Stimulated activated naive CD8-positive, alpha-beta T cell treated with anti-CD3 and anti-CD28 coated beads, Interleukin-15, amount 100 ng/mL, for 72 hours (primary cell): ENCODE measurements around the gene PYGM.

Source experiments
- ATAC-seq: fragments of 150-1000 bp; cut with Tn5 transposase; 2 replicates; pipeline ENCODE4 v1.10.0; 2021; ENCODE audit warnings: mild to moderate bottlenecking, moderate library complexity
- DNase-seq, 2 donors: peaks; one replicate each; pipeline ENCODE4 v3.0.0; 2021 to 2022
- H3K27ac Mint-ChIP-seq, 2 donors: one replicate each; pipeline ENCODE4 v1.8.0; 2022; ENCODE audit warnings: mild to moderate bottlenecking in 2 of 2, mixed read lengths in 2 of 2, moderate library complexity in 2 of 2
- H3K27me3 Mint-ChIP-seq: one replicate; pipeline ENCODE4 v1.8.0; 2022; ENCODE audit warnings: mixed read lengths
- H3K4me1 Mint-ChIP-seq: one replicate; pipeline ENCODE4 v1.8.0; 2022; ENCODE audit warnings: mild to moderate bottlenecking, mixed read lengths
- H3K4me3 Mint-ChIP-seq, 2 donors: one replicate each; pipeline ENCODE4 v1.8.0; 2022; ENCODE audit warnings: mild to moderate bottlenecking in 2 of 2, mixed read lengths in 2 of 2, moderate library complexity in 1 of 2
- H3K9me3 Mint-ChIP-seq, 2 donors: one replicate each; pipeline ENCODE4 v1.8.0; 2022; ENCODE audit warnings: mixed read lengths in 2 of 2

The PYGM gene

GRCh38 chr11:64742087-64742888 lies 17.5 kb downstream of the PYGM start:
- no peaks in the 10 kb centered on the region for H3K27me3 Mint-ChIP-seq
- H3K4me3 Mint-ChIP-seq, result peak overlapping the region; percentile 76 to 84
- peak in 1 of 2 donors; percentile 50 for DNase-seq
- ATAC-seq, result peak; percentile 13
- H3K27ac Mint-ChIP-seq, result peak overlapping the region in 1 of 2 donors; percentile 80
- peaks cover 59% of the 10 kb centered on the region for H3K4me1 Mint-ChIP-seq
- H3K9me3 Mint-ChIP-seq, result no peaks in the 10 kb centered on the region

- no peaks in the 10 kb centered on the region for H3K27me3 Mint-ChIP-seq
- no peak for DNase-seq
- peaks cover 64% of the 10 kb centered on the region for H3K4me1 Mint-ChIP-seq
- H3K9me3 Mint-ChIP-seq, result no peaks in the 10 kb centered on the region
- ATAC-seq, result no peak
- H3K27ac Mint-ChIP-seq, result peak overlapping the region; percentile 39 to 76
- peak overlapping the region; percentile 76 to 84 for H3K4me3 Mint-ChIP-seq
Observed at GRCh38 chr11:64741375-64742086, 18.2 kb downstream of the PYGM start.

DNA sequence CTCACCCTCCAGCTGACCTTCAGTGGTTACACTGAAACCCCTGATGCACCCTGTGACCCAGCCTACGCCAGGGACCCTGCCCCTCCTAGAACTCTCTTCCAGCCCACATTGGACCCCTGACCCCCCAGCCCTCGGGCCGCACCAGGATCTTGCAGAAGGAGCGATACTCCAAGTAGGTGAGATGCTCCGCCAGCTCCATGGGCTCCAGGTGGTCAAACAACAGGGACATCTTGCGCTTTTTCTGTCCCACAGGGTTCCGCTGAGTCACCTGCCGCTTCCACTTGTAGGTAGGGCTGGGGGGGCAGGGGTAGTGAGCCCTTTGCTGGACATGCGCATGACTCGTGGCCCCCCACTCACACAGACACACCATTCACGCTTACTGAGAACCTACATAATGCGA lies 19.9 kb downstream of the PYGM start:
- Mint-ChIP-seq H3K27me3 (no peaks in the 10 kb centered on the region), H3K27ac (peak overlapping the region in 1 of 2 donors; percentile 81), H3K4me1 (peaks cover 61% of the 10 kb centered on the region), H3K4me3 (no peak overlapping the region), H3K9me3 (no peaks in the 10 kb centered on the region)
- ATAC-seq (no peak), DNase-seq (no peak)

DNA sequence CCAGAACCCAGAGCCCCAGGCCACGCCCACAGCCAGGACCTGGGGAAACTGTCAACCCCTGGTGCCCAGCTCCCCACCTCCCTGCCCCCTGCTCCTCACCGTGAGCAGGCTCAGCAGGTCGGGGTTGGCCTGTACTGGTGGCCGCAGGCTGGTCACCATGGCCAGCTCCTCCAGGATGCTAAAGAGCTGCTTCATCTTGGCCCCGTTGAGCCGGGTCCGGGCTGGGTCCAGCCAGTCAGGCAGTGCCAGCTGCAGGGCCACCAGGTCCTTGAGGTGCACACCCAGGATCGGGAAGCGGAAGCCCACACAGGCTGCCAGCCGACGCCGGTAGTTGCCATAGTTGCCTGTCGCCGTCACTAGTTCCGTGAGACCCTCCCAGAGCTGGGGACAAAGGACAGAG lies 23.1 kb downstream of the PYGM start:
- no peak overlapping the region for H3K4me3 Mint-ChIP-seq
- H3K27ac Mint-ChIP-seq, result no peak overlapping the region
- peaks cover 53% of the 10 kb centered on the region for H3K4me1 Mint-ChIP-seq
- H3K9me3 Mint-ChIP-seq, result no peaks in the 10 kb centered on the region
- ATAC-seq (no peak), DNase-seq (no peak)
- no peaks in the 10 kb centered on the region for H3K27me3 Mint-ChIP-seq

- DNase-seq, result no peak
- Mint-ChIP-seq H3K27me3 (no peaks in the 10 kb centered on the region), H3K27ac (no peak overlapping the region), H3K4me3 (no peak overlapping the region), H3K9me3 (no peaks in the 10 kb centered on the region), H3K4me1 (peaks cover 46% of the 10 kb centered on the region)
- no peak for ATAC-seq
Observed at GRCh38 chr11:64735725-64736259, 24.0 kb downstream of the PYGM start.

GRCh38 chr11:64734811-64735724 lies 24.7 kb downstream of the PYGM start:
- peak overlapping the region; percentile 46 to 49 for H3K27ac Mint-ChIP-seq
- ATAC-seq (no peak), DNase-seq (no peak)
- H3K27me3 Mint-ChIP-seq, result no peaks in the 10 kb centered on the region
- H3K4me1 Mint-ChIP-seq, result peaks cover 38% of the 10 kb centered on the region
- no peak overlapping the region for H3K4me3 Mint-ChIP-seq
- H3K9me3 Mint-ChIP-seq, result no peaks in the 10 kb centered on the region

DNA sequence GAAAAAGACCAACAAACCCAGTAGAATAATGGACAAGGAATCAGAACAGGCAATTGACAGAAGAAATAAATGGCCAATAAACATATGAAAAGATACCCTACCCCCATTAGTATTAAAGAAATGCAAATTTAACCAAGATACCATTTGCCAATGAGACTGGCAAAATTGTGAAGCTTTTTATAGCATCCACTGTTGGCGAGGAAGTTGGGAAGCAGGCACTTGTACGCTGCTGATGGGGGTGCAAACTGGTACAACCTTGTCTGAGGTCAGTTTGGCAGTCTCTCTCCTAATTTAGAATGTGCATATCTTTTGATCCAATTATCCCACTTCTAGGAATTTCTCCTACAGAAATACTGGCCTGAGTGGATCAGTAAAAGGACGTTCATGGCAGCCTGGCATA lies 28.2 kb downstream of the PYGM start:
- Mint-ChIP-seq H3K27ac (no peak overlapping the region), H3K4me1 (peaks cover 25% of the 10 kb centered on the region), H3K4me3 (no peak overlapping the region), H3K9me3 (no peaks in the 10 kb centered on the region), H3K27me3 (no peaks in the 10 kb centered on the region)
- no peak for DNase-seq
- no peak for ATAC-seq

DNA sequence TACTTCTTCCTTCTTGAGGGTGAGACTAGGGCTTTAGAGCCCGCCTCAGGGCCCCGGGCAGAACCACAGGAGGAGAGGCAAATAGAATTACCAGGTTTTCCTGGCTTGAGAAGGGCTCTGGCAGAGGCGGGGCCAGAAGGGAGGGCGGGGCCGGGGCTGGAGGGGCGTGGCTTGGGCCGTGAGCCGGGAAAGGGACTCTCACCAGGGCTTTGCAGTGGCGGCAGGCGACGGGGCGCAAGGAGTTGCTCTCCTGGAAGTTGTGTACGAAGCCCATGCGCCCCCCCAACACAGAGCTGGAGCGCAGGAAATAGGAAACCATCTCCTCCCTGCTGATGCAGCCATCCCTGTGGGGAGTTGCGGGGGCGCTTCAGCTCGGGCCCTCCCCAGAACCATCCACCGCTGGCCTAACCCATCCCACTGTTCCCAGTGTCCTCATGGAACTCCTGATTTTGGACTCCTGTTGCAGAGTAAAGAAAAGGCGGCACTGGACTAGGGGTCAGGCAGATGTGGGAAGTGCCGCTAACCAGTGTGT lies 29.9 kb downstream of the PYGM start:
- ATAC-seq (no peak), DNase-seq (no peak)
- Mint-ChIP-seq H3K27ac (peak overlapping the region in 1 of 2 donors; percentile 15), H3K4me1 (peaks cover 20% of the 10 kb centered on the region), H3K27me3 (no peaks in the 10 kb centered on the region), H3K4me3 (no peak overlapping the region), H3K9me3 (no peaks in the 10 kb centered on the region)

DNA sequence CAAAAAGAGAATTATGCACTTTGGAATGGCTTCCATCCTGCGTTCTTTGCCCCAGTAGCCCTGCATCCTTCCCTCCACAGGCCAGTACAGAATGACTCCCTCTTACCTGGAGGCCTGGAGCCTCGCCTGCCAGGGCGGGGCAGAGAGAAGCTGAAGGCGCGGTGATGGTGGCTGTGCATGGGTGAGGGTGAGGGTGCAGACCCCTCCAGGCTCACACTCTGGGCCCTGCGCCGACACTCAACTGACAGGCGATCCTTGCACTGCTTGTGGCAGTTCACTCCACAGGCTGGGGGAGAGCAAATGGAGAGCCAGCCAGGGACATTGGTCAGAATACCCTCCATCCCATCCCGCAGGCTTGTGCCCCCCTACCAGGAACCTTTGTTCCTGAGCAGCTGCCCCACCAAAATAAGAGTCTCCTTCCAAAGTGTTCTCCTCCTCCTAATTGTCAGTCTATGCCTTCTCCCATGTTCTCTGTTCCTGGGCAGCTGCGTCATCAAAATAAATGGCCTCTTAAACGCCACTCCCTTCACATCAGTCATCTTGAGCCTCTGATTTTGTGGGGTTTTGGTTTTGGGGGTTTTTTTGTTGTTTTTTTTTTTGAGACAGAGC lies 30.9 kb downstream of the PYGM start:
- ATAC-seq, result no peak
- no peak overlapping the region for H3K27ac Mint-ChIP-seq
- no peaks in the 10 kb centered on the region for H3K9me3 Mint-ChIP-seq
- H3K4me1 Mint-ChIP-seq, result peaks cover 26% of the 10 kb centered on the region
- H3K4me3 Mint-ChIP-seq, result no peak overlapping the region
- H3K27me3 Mint-ChIP-seq, result no peaks in the 10 kb centered on the region
- no peak for DNase-seq

DNA sequence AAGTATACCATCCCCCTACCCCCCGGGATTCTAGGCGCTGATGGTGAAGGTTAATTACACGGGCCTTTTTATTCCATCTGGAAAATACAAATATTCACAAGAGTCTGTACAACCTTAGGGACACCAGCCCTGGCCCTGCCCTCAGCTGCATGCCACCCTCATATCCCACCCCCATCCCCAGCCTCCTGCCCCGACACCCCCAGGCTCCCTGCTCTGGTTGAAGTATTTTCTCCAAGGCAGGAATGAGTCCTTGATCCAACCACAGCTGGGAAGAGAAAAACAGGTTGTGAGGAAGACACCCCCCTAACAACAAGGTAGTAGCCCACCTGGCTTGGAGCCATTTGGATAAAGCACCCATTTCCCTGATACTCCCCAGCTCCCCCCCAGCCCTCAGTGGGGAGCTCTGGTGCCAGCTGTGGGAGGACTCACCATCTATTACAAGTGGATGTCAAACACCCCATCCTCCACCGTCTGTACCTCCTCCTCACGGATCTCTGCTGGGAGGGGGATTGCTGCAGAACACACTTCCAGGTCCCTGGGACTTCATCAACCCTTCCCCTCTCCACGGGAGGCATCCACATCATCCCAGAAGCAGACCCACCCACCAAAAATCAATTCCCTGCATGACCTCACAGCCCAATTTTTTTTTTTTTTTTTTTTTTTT lies 32.8 kb downstream of the PYGM start:
- ATAC-seq (no peak), DNase-seq (no peak)
- no peak overlapping the region for H3K4me3 Mint-ChIP-seq
- H3K27ac Mint-ChIP-seq, result no peak overlapping the region
- peaks cover 8% of the 10 kb centered on the region for H3K27me3 Mint-ChIP-seq
- H3K4me1 Mint-ChIP-seq, result peaks cover 30% of the 10 kb centered on the region
- H3K9me3 Mint-ChIP-seq, result no peaks in the 10 kb centered on the region

DNA sequence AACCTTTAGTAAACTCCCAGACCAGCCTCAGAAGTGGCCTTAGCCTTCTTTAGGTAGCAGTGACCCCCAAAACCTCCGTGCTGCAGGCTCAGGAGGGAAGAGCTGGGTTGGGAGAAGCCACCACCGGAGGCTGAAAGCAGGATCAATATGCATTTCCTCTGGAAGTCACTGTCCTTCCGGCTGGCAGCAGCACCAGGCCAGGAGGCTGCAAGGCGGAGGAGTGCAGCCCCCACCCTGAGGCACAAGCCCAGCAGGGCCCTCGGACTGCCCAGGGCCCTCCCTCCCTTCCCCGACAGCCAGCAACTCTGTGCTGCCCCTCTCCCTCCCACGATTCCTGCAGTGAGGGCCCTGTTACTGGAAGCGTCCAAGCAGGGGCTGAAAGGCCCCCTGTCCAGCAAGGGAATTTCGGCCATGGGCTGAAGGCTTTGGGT lies 33.5 kb downstream of the PYGM start:
- DNase-seq (no peak), ATAC-seq (no peak)
- H3K4me1 Mint-ChIP-seq, result peaks cover 30% of the 10 kb centered on the region
- no peaks in the 10 kb centered on the region for H3K9me3 Mint-ChIP-seq
- H3K4me3 Mint-ChIP-seq, result no peak overlapping the region
- H3K27me3 Mint-ChIP-seq, result peaks cover 16% of the 10 kb centered on the region
- H3K27ac Mint-ChIP-seq, result no peak overlapping the region

GRCh38 chr11:64724863-64725532 lies 34.8 kb downstream of the PYGM start:
- no peak for ATAC-seq
- Mint-ChIP-seq H3K4me3 (no peak overlapping the region), H3K27ac (no peak overlapping the region), H3K9me3 (no peaks in the 10 kb centered on the region), H3K27me3 (peaks cover 28% of the 10 kb centered on the region), H3K4me1 (peaks cover 30% of the 10 kb centered on the region)
- no peak for DNase-seq

DNA sequence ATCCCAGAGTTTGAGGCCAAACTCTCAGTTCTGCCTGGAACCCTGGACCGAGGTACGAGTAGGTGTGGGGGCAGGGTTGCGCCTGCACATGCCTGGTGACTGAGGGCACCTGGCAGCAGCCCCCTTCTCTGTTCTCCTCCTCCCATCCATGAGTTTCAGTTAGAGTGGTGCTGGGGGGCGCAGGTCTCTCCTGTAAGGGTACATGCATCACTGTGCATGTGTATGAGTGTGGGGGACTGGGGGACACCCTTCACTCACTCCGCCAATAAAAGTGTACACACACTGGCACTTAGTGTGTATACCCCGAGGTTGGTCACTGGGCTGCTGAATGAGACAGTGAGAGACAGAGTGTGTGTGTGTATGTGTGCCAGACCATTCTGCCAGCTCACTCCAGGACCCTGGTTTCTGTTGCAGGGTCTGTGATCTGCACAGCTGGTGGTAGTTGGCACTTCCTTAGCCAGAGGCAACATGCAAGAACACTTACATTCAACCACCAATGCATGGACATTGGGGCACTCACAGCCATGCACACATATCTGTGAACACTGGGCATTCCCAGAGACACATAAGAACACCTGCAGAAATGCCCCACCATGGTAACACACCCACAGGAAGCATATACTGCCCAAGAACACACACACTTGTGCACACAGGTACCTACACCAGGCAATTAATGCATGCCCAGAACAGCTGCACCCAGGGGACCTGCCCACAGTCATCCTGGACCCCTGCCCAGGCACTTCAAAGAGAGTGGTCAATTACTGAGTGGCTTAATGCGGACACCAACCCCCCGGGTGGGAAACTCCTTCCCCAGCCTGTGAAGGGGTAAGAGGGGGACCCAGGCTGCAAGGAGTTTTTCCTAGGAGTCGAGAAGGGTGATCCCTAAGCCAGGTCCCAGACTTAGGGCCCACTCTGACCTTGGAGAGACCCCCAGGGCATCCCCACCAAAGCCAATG lies 35.6 kb downstream of the PYGM start:
- no peaks in the 10 kb centered on the region for H3K9me3 Mint-ChIP-seq
- peak overlapping the region; percentile 75 to 84 for H3K4me3 Mint-ChIP-seq
- no peak for DNase-seq
- H3K4me1 Mint-ChIP-seq, result peaks cover 30% of the 10 kb centered on the region
- H3K27me3 Mint-ChIP-seq, result peaks cover 30% of the 10 kb centered on the region
- no peak for ATAC-seq
- H3K27ac Mint-ChIP-seq, result peak overlapping the region in 1 of 2 donors; percentile 87
